ENCODE data around the gene LAD1. TPM values are rescaled to one million over a fixed set of nuclear protein-coding genes. Genes with fewer than 3 reads are reported as not detected.

LAD1 gene
- total RNA-seq, 1 experiment from 2014 or later, result 30.1 TPM

GRCh38 chr1:201400212-201400851 is 1.2 kb upstream of the LAD1 start:
- Histone ChIP-seq H3K18ac (ENCODE audit: insufficient read length, low read depth, low read length) (no peak overlapping the region), H3K27me3 (ENCODE audit: insufficient read depth, low read length) (peaks cover 5% of the 10 kb centered on the region; the same call in 1 of the 2 replicates), H2BK20ac (ENCODE audit: low read depth, low read length, poor library complexity, severe bottlenecking) (no peak overlapping the region), H2BK5ac (ENCODE audit: insufficient read length, low read length) (no peak overlapping the region), H4K20me1 (ENCODE audit: control insufficient read depth, insufficient read depth, insufficient read length) (no peaks in the 10 kb centered on the region), H3K79me1 (ENCODE audit: insufficient read depth, low read depth, low read length, poor library complexity, severe bottlenecking) (no peaks in the 10 kb centered on the region), H2AK5ac (ENCODE audit: insufficient read length, low read length) (no peak overlapping the region), H3K9me3 (ENCODE audit: control insufficient read depth, low read depth, low read length) (no peaks in the 10 kb centered on the region), H3K23ac (ENCODE audit: insufficient read length, low read depth, low read length) (no peak overlapping the region), H2AFZ (ENCODE audit: low read length) (no peak overlapping the region), H2BK120ac (ENCODE audit: low read depth, low read length, poor library complexity, severe bottlenecking) (no peak overlapping the region), H4K5ac (ENCODE audit: insufficient read length, low read depth, low read length) (no peak overlapping the region), H3K23me2 (ENCODE audit: insufficient read length, low read depth, low read length, poor library complexity, severe bottlenecking) (peaks cover 16% of the 10 kb centered on the region), H4K91ac (ENCODE audit: insufficient read length, low read depth, low read length) (no peak overlapping the region), H3K4ac (ENCODE audit: low read depth, low read length) (no peak overlapping the region), H3K79me2 (ENCODE audit: insufficient read depth, low read length) (no peaks in the 10 kb centered on the region), H3K4me2 (ENCODE audit: insufficient read depth, insufficient read length, low read length) (peak overlapping the region; percentile 38), H3K27ac (ENCODE audit: insufficient read length, low read depth, low read length) (no peak overlapping the region), H3K9ac (ENCODE audit: extremely low read depth, insufficient read length, low read length) (no peak overlapping the region), H3K4me1 (ENCODE audit: insufficient read depth, low read length) (no peaks in the 10 kb centered on the region), H2BK12ac (ENCODE audit: insufficient read length, low read depth, low read length) (no peak overlapping the region), H2BK15ac (ENCODE audit: low read depth, low read length) (no peak overlapping the region), H3K56ac (ENCODE audit: insufficient read length, low read depth, low read length) (no peak overlapping the region), H3T11ph (ENCODE audit: low read length) (no peak overlapping the region), H3K14ac (ENCODE audit: insufficient read depth, low read length) (peak overlapping the region; percentile 11; the same call in 1 of the 2 replicates), H4K8ac (replicated peaks; ENCODE audit: insufficient read length, low read depth, low read length) (no peak overlapping the region)
- Mint-ChIP-seq H3K36me3 (ENCODE audit: insufficient read depth in 1 of 3, low read depth in 3 of 3) (peaks cover 0 to 3% (median 0%) of the 10 kb centered on the region in 3 experiments; a peak in 3 of 7 replicates), H3K4me3 (peak overlapping the region; percentile 71 to 72), H3K27ac (no peak overlapping the region; a peak in 1 of 7 replicates), H3K27me3 (ENCODE audit: low read depth) (peaks cover 22% of the 10 kb centered on the region), H3K4me1 (peaks cover 26 to 32% of the 10 kb centered on the region in 2 experiments), H3K9me3 (no peaks in the 10 kb centered on the region)
- TF ChIP-seq CTCF (conservative IDR thresholded peaks at IDR 0.05), result no peak
- DNase-seq, result no peak
- WGBS (ENCODE audit: extremely low coverage, insufficient read length, low lambda C conversion rate), result no CpG with 5 or more reads among the region's 11 CpGs
